ENCODE measurements around the gene SPRR1A. TPM values are rescaled to one million over a fixed set of nuclear protein-coding genes. Genes with fewer than 3 reads are reported as not detected.

Gene SPRR1A
- total and polyA plus RNA-seq, 4 donors: not detected

DNA sequence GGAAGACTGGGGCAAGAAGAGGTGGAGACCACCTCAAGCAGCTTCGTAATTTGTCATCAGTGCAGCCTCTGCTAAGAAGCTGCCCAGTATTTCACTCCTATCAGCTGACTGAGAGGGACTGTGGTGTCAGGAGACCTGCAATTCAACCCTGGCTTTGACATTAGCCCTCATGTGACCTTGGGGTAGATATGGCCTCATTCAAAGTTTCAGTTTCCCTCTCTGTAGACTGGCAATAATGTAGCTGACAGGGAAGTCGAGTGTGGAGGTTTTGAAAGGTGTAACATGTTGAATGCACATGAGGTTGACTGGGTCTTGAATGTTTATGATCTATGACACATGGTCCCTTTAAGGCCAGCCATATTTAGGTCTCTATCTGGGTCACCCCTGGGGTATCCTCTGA lies 15.6 kb upstream of the SPRR1A start:
- TF ChIP-seq, protein P1, sequence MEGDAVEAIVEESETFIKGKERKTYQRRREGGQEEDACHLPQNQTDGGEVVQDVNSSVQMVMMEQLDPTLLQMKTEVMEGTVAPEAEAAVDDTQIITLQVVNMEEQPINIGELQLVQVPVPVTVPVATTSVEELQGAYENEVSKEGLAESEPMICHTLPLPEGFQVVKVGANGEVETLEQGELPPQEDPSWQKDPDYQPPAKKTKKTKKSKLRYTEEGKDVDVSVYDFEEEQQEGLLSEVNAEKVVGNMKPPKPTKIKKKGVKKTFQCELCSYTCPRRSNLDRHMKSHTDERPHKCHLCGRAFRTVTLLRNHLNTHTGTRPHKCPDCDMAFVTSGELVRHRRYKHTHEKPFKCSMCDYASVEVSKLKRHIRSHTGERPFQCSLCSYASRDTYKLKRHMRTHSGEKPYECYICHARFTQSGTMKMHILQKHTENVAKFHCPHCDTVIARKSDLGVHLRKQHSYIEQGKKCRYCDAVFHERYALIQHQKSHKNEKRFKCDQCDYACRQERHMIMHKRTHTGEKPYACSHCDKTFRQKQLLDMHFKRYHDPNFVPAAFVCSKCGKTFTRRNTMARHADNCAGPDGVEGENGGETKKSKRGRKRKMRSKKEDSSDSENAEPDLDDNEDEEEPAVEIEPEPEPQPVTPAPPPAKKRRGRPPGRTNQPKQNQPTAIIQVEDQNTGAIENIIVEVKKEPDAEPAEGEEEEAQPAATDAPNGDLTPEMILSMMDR (IDR thresholded peaks at IDR 0.05; ENCODE audit: control extremely low read depth, extremely low read depth): no peak
- 56 to 72% methylated on average over 2 of the region's 2 CpGs for WGBS, 2 donors
- ATAC-seq (ENCODE audit: insufficient read depth, low FRiP score): no peak
- Histone ChIP-seq H3K4me1 (ENCODE audit: control insufficient read depth in 5 of 5, insufficient read depth in 5 of 5, low read length in 5 of 5) (no peaks in the 10 kb centered on the region), H3K4me3 (no peak overlapping the region), H3K9ac (ENCODE audit: insufficient read depth in 1 of 2, low read length in 2 of 2) (no peak overlapping the region), H3K27ac (ENCODE audit: low read depth in 1 of 2, low read length in 1 of 2) (no peak overlapping the region), H3K36me3 (ENCODE audit: control insufficient read depth in 4 of 4, insufficient read depth in 4 of 4, low read length in 4 of 4) (no peaks in the 10 kb centered on the region), H3K27me3 (ENCODE audit: control insufficient read depth in 3 of 3, insufficient read depth in 3 of 3, low read length in 2 of 3) (peaks cover 0 to 3% (median 0%) of the 10 kb centered on the region in 3 donors), H3K9me3 (ENCODE audit: control insufficient read depth in 4 of 4, insufficient read depth in 3 of 4, low read length in 3 of 4) (peaks cover 0 to 6% (median 0%) of the 10 kb centered on the region in 4 donors)
- DNase-seq: no peak

DNA sequence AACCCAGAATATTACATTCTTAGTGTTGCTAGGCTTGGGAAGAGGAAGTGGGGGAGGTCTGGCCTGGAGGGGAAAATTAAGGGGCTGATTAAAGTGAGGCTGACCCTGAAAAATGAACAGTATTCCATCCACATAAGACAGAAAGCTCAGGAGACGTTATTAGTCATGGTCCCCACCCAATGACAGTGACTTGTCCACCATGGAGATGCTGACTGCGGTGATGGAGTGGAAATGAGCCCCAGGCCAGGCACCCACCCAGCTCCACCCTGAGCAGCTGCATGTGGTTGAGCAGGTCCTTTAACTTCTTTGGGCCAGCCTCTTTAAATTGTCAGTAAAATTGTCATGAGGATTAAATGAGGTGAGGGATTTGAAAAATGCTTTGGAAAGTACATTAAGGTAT lies 14.8 kb upstream of the SPRR1A start:
- 80 to 81% methylated on average over 2 of the region's 2 CpGs for WGBS, 2 donors
- H3K9me3 ChIP-seq (ENCODE audit: control insufficient read depth in 4 of 4, insufficient read depth in 3 of 4, low read length in 3 of 4): peaks cover 0 to 6% (median 0%) of the 10 kb centered on the region in 4 donors
- TF ChIP-seq, protein P1 (IDR thresholded peaks at IDR 0.05; ENCODE audit: control extremely low read depth, extremely low read depth): no peak
- no peaks in the 10 kb centered on the region for H3K4me1 ChIP-seq (ENCODE audit: control insufficient read depth in 5 of 5, insufficient read depth in 5 of 5, low read length in 5 of 5)
- H3K27me3 ChIP-seq (ENCODE audit: control insufficient read depth in 3 of 3, insufficient read depth in 3 of 3, low read length in 2 of 3): peaks cover 0 to 3% (median 0%) of the 10 kb centered on the region in 3 donors
- no peak for DNase-seq
- no peaks in the 10 kb centered on the region for H3K36me3 ChIP-seq (ENCODE audit: control insufficient read depth in 4 of 4, insufficient read depth in 4 of 4, low read length in 4 of 4)
- no peak overlapping the region for H3K9ac ChIP-seq (ENCODE audit: insufficient read depth in 1 of 2, low read length in 2 of 2)
- no peak overlapping the region for H3K4me3 ChIP-seq
- ATAC-seq (ENCODE audit: insufficient read depth, low FRiP score): no peak
- no peak overlapping the region for H3K27ac ChIP-seq (ENCODE audit: low read depth in 1 of 2, low read length in 1 of 2)

DNA sequence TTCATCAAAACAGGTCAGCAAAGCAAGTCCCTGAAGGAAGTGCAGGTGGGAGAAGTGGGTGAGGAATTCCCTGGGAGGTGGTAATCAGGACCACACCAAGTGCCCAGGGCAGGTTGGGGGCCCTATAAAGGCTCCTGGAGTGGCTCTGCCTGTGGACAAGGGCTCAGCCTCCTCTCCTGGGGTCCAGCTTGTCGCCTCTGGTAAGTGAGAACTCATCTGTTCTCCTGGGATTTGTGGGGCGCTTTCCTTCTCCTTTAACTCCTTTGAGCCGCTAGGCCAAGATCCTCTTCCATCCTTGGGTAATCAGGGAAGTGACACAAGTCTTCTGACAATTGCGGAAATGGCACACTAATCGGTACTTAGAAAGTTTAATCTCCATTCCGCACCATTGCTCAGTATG lies 13.4 kb upstream of the SPRR1A start, which contains the start of gene SPRR4:
Gene SPRR4 (plus strand): TSS at position 154 of the 400 bp plus-strand sequence. CDS start 1,243 bp downstream, outside the sequence.
- Histone ChIP-seq H3K9me3 (ENCODE audit: control insufficient read depth in 4 of 4, insufficient read depth in 3 of 4, low read length in 3 of 4) (peaks cover 0 to 6% (median 0%) of the 10 kb centered on the region in 4 donors), H3K4me1 (ENCODE audit: control insufficient read depth in 5 of 5, insufficient read depth in 5 of 5, low read length in 5 of 5) (no peaks in the 10 kb centered on the region), H3K27ac (ENCODE audit: low read depth in 1 of 2, low read length in 1 of 2) (no peak within 1 kb of the TSS), H3K27me3 (ENCODE audit: control insufficient read depth in 3 of 3, insufficient read depth in 3 of 3, low read length in 2 of 3) (peaks cover 0 to under 1% (median 0%) of the 10 kb centered on the region in 3 donors), H3K4me3 (no peak within 1 kb of the TSS), H3K36me3 (ENCODE audit: control insufficient read depth in 4 of 4, insufficient read depth in 4 of 4, low read length in 4 of 4) (no peaks in the 10 kb centered on the region), H3K9ac (ENCODE audit: insufficient read depth in 1 of 2, low read length in 2 of 2) (no peak within 1 kb of the TSS)
- no peak for DNase-seq
- 85 to 90% methylated on average over 6 of the region's 6 CpGs for WGBS, 2 donors
- TF ChIP-seq, protein P1 (IDR thresholded peaks at IDR 0.05; ENCODE audit: control extremely low read depth, extremely low read depth): no peak
- ATAC-seq (ENCODE audit: insufficient read depth, low FRiP score): no peak

All from lung (tissue), 12 donors.